H9 (cell line): ENCODE results near the gene HES6. TPM values are rescaled to one million over a fixed set of nuclear protein-coding genes. Genes with fewer than 3 reads are reported as not detected.

Source experiments
- DNase-seq: peaks from one replicate; pipeline ENCODE4 v3.0.0-alpha.2; 2017
- H2AFZ ChIP-seq: one replicate; pipeline ENCODE4 v1.6.1; 2013; ENCODE audit warnings: mild to moderate bottlenecking, low read length, control low read depth, moderate library complexity
- H2AK5ac ChIP-seq: 2 replicates; pipeline ENCODE4 v1.6.1; 2013; ENCODE audit warnings: low read length, control low read depth, mixed read lengths; ENCODE audit not compliant: insufficient read length
- H2BK120ac ChIP-seq: one replicate; pipeline ENCODE4 v1.6.1; 2013; ENCODE audit warnings: low read depth, mild to moderate bottlenecking, low read length, control low read depth, inconsistent platforms; ENCODE audit not compliant: poor library complexity, severe bottlenecking
- H2BK12ac ChIP-seq: 2 replicates; pipeline ENCODE4 v1.6.1; 2013; ENCODE audit warnings: low read length, control low read depth, mixed read lengths, low read depth; ENCODE audit not compliant: insufficient read length
- H2BK15ac ChIP-seq: 2 replicates; pipeline ENCODE4 v1.6.1; 2013; ENCODE audit warnings: low read depth, low read length, control low read depth
- H2BK20ac ChIP-seq: one replicate; pipeline ENCODE4 v1.6.1; 2013; ENCODE audit warnings: low read depth, mild to moderate bottlenecking, low read length, control low read depth, inconsistent platforms; ENCODE audit not compliant: poor library complexity, severe bottlenecking
- H2BK5ac ChIP-seq: 2 replicates; pipeline ENCODE4 v1.6.1; 2013; ENCODE audit warnings: low read length, control low read depth, mixed read lengths; ENCODE audit not compliant: insufficient read length
- H3K14ac ChIP-seq: 2 replicates; pipeline ENCODE4 v1.6.1; 2013; ENCODE audit warnings: low read length, control low read depth; ENCODE audit not compliant: insufficient read depth
- H3K18ac ChIP-seq: 2 replicates; pipeline ENCODE4 v1.6.1; 2013; ENCODE audit warnings: low read depth, mild to moderate bottlenecking, mixed read lengths, low read length, control low read depth; ENCODE audit not compliant: insufficient read length
- H3K23ac ChIP-seq: 2 replicates; pipeline ENCODE4 v1.6.1; 2013; ENCODE audit warnings: low read length, control low read depth, mixed read lengths, low read depth; ENCODE audit not compliant: insufficient read length
- H3K23me2 ChIP-seq: 2 replicates; pipeline ENCODE4 v1.6.1; 2013; ENCODE audit warnings: low read depth, mild to moderate bottlenecking, mixed read lengths, low read length, control low read depth; ENCODE audit not compliant: insufficient read length, poor library complexity, severe bottlenecking
- H3K27ac ChIP-seq: 2 replicates; pipeline ENCODE4 v1.5.1; 2013; ENCODE audit warnings: low read length, control low read depth, mixed read lengths, low read depth; ENCODE audit not compliant: insufficient read length
- H3K27me3 ChIP-seq: 2 replicates; pipeline ENCODE4 v1.6.1; 2013; ENCODE audit warnings: low read length, control low read depth, inconsistent platforms; ENCODE audit not compliant: insufficient read depth
- H3K4ac ChIP-seq: 2 replicates; pipeline ENCODE4 v1.6.1; 2013; ENCODE audit warnings: low read depth, mild to moderate bottlenecking, control low read depth, inconsistent platforms, low read length, moderate library complexity
- H3K4me1 ChIP-seq: 2 replicates; pipeline ENCODE4 v1.6.1; 2013; ENCODE audit warnings: low read length, control low read depth, inconsistent platforms; ENCODE audit not compliant: insufficient read depth
- H3K4me2 ChIP-seq: 2 replicates; pipeline ENCODE4 v1.6.1; 2013; ENCODE audit warnings: low read length, control low read depth, mixed read lengths; ENCODE audit not compliant: insufficient read length, insufficient read depth
- H3K56ac ChIP-seq: 2 replicates; pipeline ENCODE4 v1.6.1; 2013; ENCODE audit warnings: low read depth, mild to moderate bottlenecking, mixed read lengths, low read length, control low read depth; ENCODE audit not compliant: insufficient read length
- H3K79me1 ChIP-seq: 2 replicates; pipeline ENCODE4 v1.6.1; 2013; ENCODE audit warnings: low read depth, mild to moderate bottlenecking, moderate library complexity, low read length, control low read depth, inconsistent platforms; ENCODE audit not compliant: insufficient read depth, poor library complexity, severe bottlenecking
- H3K79me2 ChIP-seq: 2 replicates; pipeline ENCODE4 v1.6.1; 2013; ENCODE audit warnings: low read length, control low read depth, inconsistent platforms; ENCODE audit not compliant: insufficient read depth
- H3K9ac ChIP-seq: 2 replicates; pipeline ENCODE4 v1.6.1; 2013; ENCODE audit warnings: low read length, control low read depth, mixed read lengths; ENCODE audit not compliant: insufficient read length; ENCODE audit errors: extremely low read depth
- H3K9me3 ChIP-seq: one replicate; pipeline ENCODE4 v1.6.1; 2013; ENCODE audit warnings: low read depth, low read length, inconsistent platforms; ENCODE audit not compliant: control insufficient read depth
- H3T11ph ChIP-seq: one replicate; pipeline ENCODE4 v1.6.1; 2013; ENCODE audit warnings: mild to moderate bottlenecking, low read length, control low read depth, inconsistent platforms
- H4K20me1 ChIP-seq: one replicate; pipeline ENCODE4 v1.6.1; 2013; ENCODE audit not compliant: control insufficient read depth, insufficient read length, insufficient read depth
- H4K5ac ChIP-seq: 2 replicates; pipeline ENCODE4 v1.6.1; 2013; ENCODE audit warnings: low read depth, mild to moderate bottlenecking, mixed read lengths, low read length, control low read depth; ENCODE audit not compliant: insufficient read length
- H4K8ac ChIP-seq: replicated peaks from 2 replicates; pipeline ENCODE4 v1.6.1; 2013; ENCODE audit warnings: low read length, control low read depth, mixed read lengths, low read depth; ENCODE audit not compliant: insufficient read length
- H4K91ac ChIP-seq: 2 replicates; pipeline ENCODE4 v1.6.1; 2013; ENCODE audit warnings: low read depth, mild to moderate bottlenecking, moderate library complexity, mixed read lengths, low read length, control low read depth; ENCODE audit not compliant: insufficient read length
- H3K27ac Mint-ChIP-seq, 3 experiments: 2 replicates in 2 of 3; 3 replicates in 1 of 3; pipeline ENCODE4 v1.8.0; 2020 to 2021; ENCODE audit warnings: mixed read lengths in 3 of 3, mild to moderate bottlenecking in 1 of 3, moderate library complexity in 1 of 3
- H3K27me3 Mint-ChIP-seq: 2 replicates; pipeline ENCODE4 v1.8.0; 2021; ENCODE audit warnings: low read depth, mild to moderate bottlenecking, moderate library complexity, mixed read lengths
- H3K36me3 Mint-ChIP-seq, 3 experiments: 2 replicates in 2 of 3; 3 replicates in 1 of 3; pipeline ENCODE4 v1.8.0; 2020 to 2021; ENCODE audit warnings: low read depth in 3 of 3, mixed read lengths in 3 of 3; ENCODE audit not compliant: insufficient read depth in 1 of 3
- H3K4me1 Mint-ChIP-seq, 2 experiments: 2 replicates each; pipeline ENCODE4 v1.8.0; 2020; ENCODE audit warnings: mixed read lengths in 2 of 2
- H3K4me3 Mint-ChIP-seq, 2 experiments: 2 replicates in 1 of 2; 3 replicates in 1 of 2; pipeline ENCODE4 v1.8.0; 2020 to 2021; ENCODE audit warnings: mild to moderate bottlenecking in 2 of 2, mixed read lengths in 2 of 2, moderate library complexity in 1 of 2
- H3K9me3 Mint-ChIP-seq, 2 experiments: 2 replicates in 1 of 2; 3 replicates in 1 of 2; pipeline ENCODE4 v1.8.0; 2020; ENCODE audit warnings: mild to moderate bottlenecking in 2 of 2, mixed read lengths in 2 of 2, moderate library complexity in 1 of 2
- WGBS: extraction: QIAGEN DNeasy Blood & Tissue Kit; methylation state at CpG from one replicate; pipeline ENCODE4 v1.1.7; 2013; ENCODE audit warnings: missing lambda C conversion rate, low lambda C conversion rate, mixed read lengths; ENCODE audit not compliant: insufficient read length; ENCODE audit errors: extremely low coverage; 5-methylcytosine and 5-hydroxymethylcytosine counted together
- total RNA-seq: library from RNA; stranded (reverse); gene quantifications from 2 replicates; pipeline ENCODE4 v1.2.1, GENCODE V29; 2021
- TF ChIP-seq, protein P1 (sequence below): fragments of 200-600 bp; sonication (generic); conservative IDR thresholded peaks from 3 replicates; pipeline ENCODE4 v1.8.0; 2021; ENCODE audit warnings: antibody characterized with exemption, mild to moderate bottlenecking

Gene HES6
- total RNA-seq, 1 experiment from 2014 or later: 27.1 TPM

DNA sequence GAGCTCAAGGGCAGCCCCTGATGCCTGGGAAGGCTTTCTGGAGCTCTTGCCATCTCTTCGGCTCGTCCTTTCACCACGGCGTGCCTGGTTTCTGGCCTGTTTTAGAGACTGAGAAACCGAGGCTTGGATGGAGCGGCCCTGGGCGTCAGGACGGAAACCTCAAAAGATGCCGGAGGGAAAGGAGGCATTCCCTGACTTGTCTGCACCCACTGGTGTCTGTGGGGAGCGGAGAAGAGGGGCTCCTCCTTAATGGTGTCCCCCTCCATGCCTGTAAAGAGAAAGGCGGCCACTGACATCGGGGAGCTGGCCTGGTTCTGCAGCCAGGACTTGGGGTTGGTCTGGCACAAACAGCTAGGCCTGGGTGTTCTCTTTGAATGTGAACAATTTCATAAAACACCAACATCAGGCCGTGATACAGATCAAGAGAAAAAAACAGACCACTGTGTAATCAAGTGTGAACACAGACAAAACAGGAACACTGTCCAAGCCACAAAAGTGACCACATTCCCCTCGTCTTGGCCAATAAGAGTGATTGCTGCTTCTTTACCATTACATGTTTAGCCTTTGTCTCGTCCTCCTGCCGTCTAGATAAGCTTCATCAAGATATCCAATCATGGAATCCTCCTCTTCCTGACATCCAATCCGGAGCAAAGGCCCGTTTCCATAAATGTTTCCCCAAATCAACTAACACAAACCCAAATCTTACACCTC lies 35.7 kb downstream of the HES6 start:
- peaks cover 3 to 10% (median 8%) of the 10 kb centered on the region in 3 experiments; a peak in 6 of 7 replicates for H3K36me3 Mint-ChIP-seq
- Histone ChIP-seq H3K23me2 (peaks cover 8% of the 10 kb centered on the region), H3K14ac (peak overlapping the region; percentile 84), H3K56ac (no peak overlapping the region), H2BK120ac (no peak overlapping the region), H3K23ac (no peak overlapping the region), H2BK15ac (no peak overlapping the region), H2BK20ac (no peak overlapping the region), H4K20me1 (no peaks in the 10 kb centered on the region), H3T11ph (no peak overlapping the region), H3K4me1 (no peaks in the 10 kb centered on the region), H3K27ac (no peak overlapping the region), H4K8ac (no peak overlapping the region), H3K18ac (peak overlapping the region; percentile 71), H3K4me2 (peak overlapping the region; percentile 79), H3K79me2 (peaks cover 21% of the 10 kb centered on the region; the same call in 1 of the 2 replicates), H2BK5ac (no peak overlapping the region), H3K4ac (no peak overlapping the region), H3K9ac (peak overlapping the region; percentile 61), H4K91ac (no peak overlapping the region), H3K27me3 (no peaks in the 10 kb centered on the region), H2AFZ (no peak overlapping the region), H4K5ac (no peak overlapping the region), H2BK12ac (no peak overlapping the region), H3K9me3 (no peaks in the 10 kb centered on the region), H3K79me1 (peaks cover 13% of the 10 kb centered on the region), H2AK5ac (no peak overlapping the region)
- peaks cover 8 to 12% of the 10 kb centered on the region in 2 experiments; a peak in 4 of 5 replicates for H3K9me3 Mint-ChIP-seq
- peak overlapping the region; percentile 67 to 84 for H3K4me3 Mint-ChIP-seq
- whole genome bisulfite sequencing: 100% methylated on average over 2 of the region's 18 CpGs
- H3K27me3 Mint-ChIP-seq: peaks cover 11% of the 10 kb centered on the region
- DNase-seq: no peak
- H3K4me1 Mint-ChIP-seq: peaks cover 7 to 11% of the 10 kb centered on the region in 2 experiments
- TF ChIP-seq, protein P1, sequence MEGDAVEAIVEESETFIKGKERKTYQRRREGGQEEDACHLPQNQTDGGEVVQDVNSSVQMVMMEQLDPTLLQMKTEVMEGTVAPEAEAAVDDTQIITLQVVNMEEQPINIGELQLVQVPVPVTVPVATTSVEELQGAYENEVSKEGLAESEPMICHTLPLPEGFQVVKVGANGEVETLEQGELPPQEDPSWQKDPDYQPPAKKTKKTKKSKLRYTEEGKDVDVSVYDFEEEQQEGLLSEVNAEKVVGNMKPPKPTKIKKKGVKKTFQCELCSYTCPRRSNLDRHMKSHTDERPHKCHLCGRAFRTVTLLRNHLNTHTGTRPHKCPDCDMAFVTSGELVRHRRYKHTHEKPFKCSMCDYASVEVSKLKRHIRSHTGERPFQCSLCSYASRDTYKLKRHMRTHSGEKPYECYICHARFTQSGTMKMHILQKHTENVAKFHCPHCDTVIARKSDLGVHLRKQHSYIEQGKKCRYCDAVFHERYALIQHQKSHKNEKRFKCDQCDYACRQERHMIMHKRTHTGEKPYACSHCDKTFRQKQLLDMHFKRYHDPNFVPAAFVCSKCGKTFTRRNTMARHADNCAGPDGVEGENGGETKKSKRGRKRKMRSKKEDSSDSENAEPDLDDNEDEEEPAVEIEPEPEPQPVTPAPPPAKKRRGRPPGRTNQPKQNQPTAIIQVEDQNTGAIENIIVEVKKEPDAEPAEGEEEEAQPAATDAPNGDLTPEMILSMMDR: no peak
- peak overlapping the region; percentile 52 to 90 (median 76); a peak in 3 of 7 replicates for H3K27ac Mint-ChIP-seq
